Measurements from ENCODE around the gene IMPDH1.

DNA sequence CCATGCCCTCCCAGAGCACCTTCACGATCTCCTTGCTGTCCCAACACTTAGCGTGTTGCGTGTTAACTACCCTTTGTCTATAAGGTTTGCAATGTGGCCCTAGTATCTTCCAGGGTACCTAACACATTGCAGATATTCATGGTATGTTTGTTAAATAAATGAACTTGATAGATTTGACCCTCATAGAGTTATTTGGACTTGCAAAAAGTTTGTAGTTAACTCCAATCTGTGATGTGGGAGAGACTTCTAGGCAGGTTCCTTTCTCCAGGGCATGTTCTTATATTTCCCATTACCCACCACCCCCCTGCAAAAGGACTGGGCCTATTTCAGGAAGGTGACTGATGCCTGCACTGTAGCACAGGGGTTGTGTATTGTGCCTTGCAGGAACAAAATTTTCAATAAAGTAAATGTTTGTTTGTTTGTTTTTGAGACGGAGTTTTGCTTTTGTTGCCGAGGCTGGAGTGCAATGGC lies 46.5 kb upstream of the IMPDH1 start:
- no peak for TF ChIP-seq CTCF (IDR thresholded peaks at IDR 0.05)
- TF ChIP-seq POLR2A (IDR thresholded peaks at IDR 0.05) = no peak
